K562 (cell line): Measurements from ENCODE around the gene ARAP1. TPM values are rescaled to one million over a fixed set of nuclear protein-coding genes. Genes with fewer than 3 reads are reported as not detected.

Experiments used
- BACH1 ChIP-seq: fragments of 200-800 bp; sonication (Bioruptor generic); IDR thresholded peaks from 2 replicates; pipeline ENCODE4 v1.6.1; 2016; ENCODE audit warnings: missing genetic modification characterization, missing compliant biosample characterization
- CEBPB ChIP-seq: fragments of 450-650 bp; IDR thresholded peaks from 2 replicates; pipeline ENCODE4 v1.6.1; 2016; ENCODE audit warnings: missing genetic modification characterization, missing compliant biosample characterization
- CXXC5 ChIP-seq: fragments of 250-450 bp; sonication (Bioruptor Pico); IDR thresholded peaks from 2 replicates; pipeline ENCODE4 v1.8.0; 2022; ENCODE audit warnings: inconsistent platforms, mild to moderate bottlenecking, moderate library complexity
- EHMT2 ChIP-seq: fragments of 450-650 bp; IDR thresholded peaks from 2 replicates; pipeline ENCODE4 v1.6.1; 2018; ENCODE audit warnings: antibody characterized with exemption
- EP400 ChIP-seq: fragments of 450-650 bp; IDR thresholded peaks from 2 replicates; pipeline ENCODE4 v1.6.1; 2017; ENCODE audit warnings: antibody characterized with exemption, mild to moderate bottlenecking, moderate library complexity
- FOXA1 ChIP-seq: fragments of 450-650 bp; IDR thresholded peaks from 2 replicates; pipeline ENCODE4 v1.6.1; 2016; ENCODE audit warnings: mild to moderate bottlenecking, borderline replicate concordance
- FOXM1 ChIP-seq, 2 experiments: fragments of 450-650 bp in 1 of 2; sonication (generic) in 1 of 2; formaldehyde crosslinking in 1 of 2; IDR thresholded peaks; 2 replicates each; pipeline versions ENCODE4 v1.6.1 to v1.9.0; 2017 to 2022; ENCODE audit warnings: low read depth in 2 of 2, mild to moderate bottlenecking in 2 of 2, missing genetic modification reagents in 1 of 2, moderate library complexity in 1 of 2
- LARP7 ChIP-seq: fragments of 450-650 bp; IDR thresholded peaks from 2 replicates; pipeline ENCODE4 v1.6.1; 2016
- NELFE ChIP-seq: IDR thresholded peaks from 2 replicates; pipeline ENCODE4 v1.6.1; 2011; ENCODE audit warnings: mild to moderate bottlenecking; ENCODE audit not compliant: insufficient read depth, insufficient read length
- NR2F6 ChIP-seq: fragments of 450-650 bp; formaldehyde crosslinking; IDR thresholded peaks from 2 replicates; pipeline ENCODE4 v1.4.0; 2020; ENCODE audit warnings: mild to moderate bottlenecking
- PTRF ChIP-seq: fragments of 450-650 bp; IDR thresholded peaks from 2 replicates; pipeline ENCODE4 v1.6.1; 2016; ENCODE audit warnings: mild to moderate bottlenecking, missing genetic modification characterization, missing compliant biosample characterization
- RBM25 ChIP-seq: fragments of 200-400 bp; formaldehyde crosslinking; IDR thresholded peaks from 2 replicates; pipeline ENCODE4 v1.6.1; 2018; ENCODE audit warnings: low read length, low read depth, moderate library complexity; ENCODE audit not compliant: severe bottlenecking
- SAP30 ChIP-seq: fragments of 200-600 bp; sonication (generic); IDR thresholded peaks from 2 replicates; pipeline ENCODE4 v1.6.1; 2012; ENCODE audit warnings: borderline replicate concordance, low read depth, mild to moderate bottlenecking, moderate library complexity, low read length, control low read depth, inconsistent platforms; ENCODE audit not compliant: insufficient read depth, poor library complexity, severe bottlenecking
- SMAD1 ChIP-seq: fragments of 150-350 bp; IDR thresholded peaks from 2 replicates; pipeline ENCODE4 v1.6.1; 2014; ENCODE audit warnings: low read length, low read depth; ENCODE audit not compliant: partially characterized antibody
- ZKSCAN8 ChIP-seq: fragments of 200-800 bp; sonication (Bioruptor generic); IDR thresholded peaks from 2 replicates; pipeline ENCODE4 v1.6.1; 2016; ENCODE audit warnings: missing genetic modification characterization, missing compliant biosample characterization
- ZNF24 ChIP-seq: fragments of 450-650 bp; IDR thresholded peaks from 2 replicates; pipeline ENCODE4 v1.6.1; 2016
- ZNF766 ChIP-seq: fragments of 200-800 bp; sonication (Bioruptor generic); conservative IDR thresholded peaks from 2 replicates; pipeline ENCODE4 v1.6.1; 2016; ENCODE audit warnings: missing genetic modification characterization, missing compliant biosample characterization
- polyA plus RNA-seq, 8 experiments: library from polyadenylated mRNA; depleted of rRNA in 4 of 8; stranded (reverse) in 5 of 8; unstranded in 3 of 8; fragments of >200 nt; fragmentation: Nextera tagmentation in 2 of 8; fragmentation: Illumina TruSeq in 1 of 8; extraction: Ambion mirVana in 2 of 8; extraction: Trizol in 1 of 8; gene quantifications; 2 replicates each; pipeline versions ENCODE4 v1.2.1 to v1.2.3, GENCODE V29; 2011 to 2014; ENCODE audit warnings: inconsistent platforms in 1 of 8, missing spikeins in 1 of 8
- total RNA-seq, 7 experiments: library from RNA; depleted of rRNA in 6 of 7; stranded (reverse); fragments of >200 nt in 6 of 7; fragmentation: Illumina TruSeq in 2 of 7; extraction: Trizol in 2 of 7; gene quantifications; 2 replicates each; pipeline versions ENCODE4 v1.2.1 to v1.2.3, GENCODE V29; 2011 to 2021; ENCODE audit warnings: low replicate concordance in 1 of 7
- TF ChIP-seq, protein P1 (sequence below): IDR thresholded peaks from 3 replicates; pipeline ENCODE4 v1.6.1; 2011; ENCODE audit warnings: borderline replicate concordance, mild to moderate bottlenecking; ENCODE audit not compliant: insufficient read length, insufficient read depth
- TF ChIP-seq, protein P2 (sequence below): fragments of 250-450 bp; sonication (Bioruptor Pico); IDR thresholded peaks from 2 replicates; pipeline ENCODE4 v1.4.0; 2020; ENCODE audit warnings: mild to moderate bottlenecking, moderate library complexity
- TF ChIP-seq, protein P3 (sequence below), 2 experiments: IDR thresholded peaks in 1 of 2; conservative IDR thresholded peaks in 1 of 2; 2 replicates each; pipeline ENCODE4 v1.6.1; 2016; ENCODE audit warnings: low read depth in 2 of 2, mild to moderate bottlenecking in 1 of 2, missing compliant biosample characterization in 1 of 2, missing genetic modification characterization in 1 of 2, moderate library complexity in 1 of 2

The ARAP1 gene
- total and polyA plus RNA-seq, 9 of the 15 experiments (the other 6 are each of a cell fraction or from before 2014, with no cell fraction given), result 0.23 to 67.0 (median 24.6) TPM

GRCh38 chr11:72776117-72776843 is 24.1 kb upstream of the ARAP1 start (continued):
- TF ChIP-seq, protein P1, sequence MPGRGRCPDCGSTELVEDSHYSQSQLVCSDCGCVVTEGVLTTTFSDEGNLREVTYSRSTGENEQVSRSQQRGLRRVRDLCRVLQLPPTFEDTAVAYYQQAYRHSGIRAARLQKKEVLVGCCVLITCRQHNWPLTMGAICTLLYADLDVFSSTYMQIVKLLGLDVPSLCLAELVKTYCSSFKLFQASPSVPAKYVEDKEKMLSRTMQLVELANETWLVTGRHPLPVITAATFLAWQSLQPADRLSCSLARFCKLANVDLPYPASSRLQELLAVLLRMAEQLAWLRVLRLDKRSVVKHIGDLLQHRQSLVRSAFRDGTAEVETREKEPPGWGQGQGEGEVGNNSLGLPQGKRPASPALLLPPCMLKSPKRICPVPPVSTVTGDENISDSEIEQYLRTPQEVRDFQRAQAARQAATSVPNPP, result no peak
- TF ChIP-seq EP400 (peak; percentile 68), NELFE (no peak), ZKSCAN8 (CRISPR knock-in tag) (peak; percentile 66; the same call in 1 of the 2 replicates), FOXA1 (no peak), SAP30 (no peak), NR2F6 (CRISPR knock-in tag) (peak; percentile 61; the same call in 1 of the 2 replicates), ZNF766 (CRISPR knock-in tag) (no peak; the same call in 1 of the 2 replicates), BACH1 (0 out of 2 replicates have a peak, but pooled peaks have one; percentile 49), CXXC5 (CRISPR knock-in tag) (peak; percentile 69), RBM25 (peak; percentile 52), EHMT2 (no peak), FOXM1 (IDR thresholded peaks at IDR 0.05; ENCODE audit: low read depth) (peak; percentile 41; the same call in 1 of the 2 replicates), FOXM1 (CRISPR knock-in tag; IDR thresholded peaks at IDR 0.05; ENCODE audit: low read depth) (no peak), SMAD1 (peak; percentile 22), CEBPB (tag) (peak; percentile 73), LARP7 (no peak), ZNF24 (peak; percentile 66; the same call in 1 of the 2 replicates), PTRF (tag) (peak; percentile 54; the same call in 1 of the 2 replicates)
- TF ChIP-seq, protein P2, sequence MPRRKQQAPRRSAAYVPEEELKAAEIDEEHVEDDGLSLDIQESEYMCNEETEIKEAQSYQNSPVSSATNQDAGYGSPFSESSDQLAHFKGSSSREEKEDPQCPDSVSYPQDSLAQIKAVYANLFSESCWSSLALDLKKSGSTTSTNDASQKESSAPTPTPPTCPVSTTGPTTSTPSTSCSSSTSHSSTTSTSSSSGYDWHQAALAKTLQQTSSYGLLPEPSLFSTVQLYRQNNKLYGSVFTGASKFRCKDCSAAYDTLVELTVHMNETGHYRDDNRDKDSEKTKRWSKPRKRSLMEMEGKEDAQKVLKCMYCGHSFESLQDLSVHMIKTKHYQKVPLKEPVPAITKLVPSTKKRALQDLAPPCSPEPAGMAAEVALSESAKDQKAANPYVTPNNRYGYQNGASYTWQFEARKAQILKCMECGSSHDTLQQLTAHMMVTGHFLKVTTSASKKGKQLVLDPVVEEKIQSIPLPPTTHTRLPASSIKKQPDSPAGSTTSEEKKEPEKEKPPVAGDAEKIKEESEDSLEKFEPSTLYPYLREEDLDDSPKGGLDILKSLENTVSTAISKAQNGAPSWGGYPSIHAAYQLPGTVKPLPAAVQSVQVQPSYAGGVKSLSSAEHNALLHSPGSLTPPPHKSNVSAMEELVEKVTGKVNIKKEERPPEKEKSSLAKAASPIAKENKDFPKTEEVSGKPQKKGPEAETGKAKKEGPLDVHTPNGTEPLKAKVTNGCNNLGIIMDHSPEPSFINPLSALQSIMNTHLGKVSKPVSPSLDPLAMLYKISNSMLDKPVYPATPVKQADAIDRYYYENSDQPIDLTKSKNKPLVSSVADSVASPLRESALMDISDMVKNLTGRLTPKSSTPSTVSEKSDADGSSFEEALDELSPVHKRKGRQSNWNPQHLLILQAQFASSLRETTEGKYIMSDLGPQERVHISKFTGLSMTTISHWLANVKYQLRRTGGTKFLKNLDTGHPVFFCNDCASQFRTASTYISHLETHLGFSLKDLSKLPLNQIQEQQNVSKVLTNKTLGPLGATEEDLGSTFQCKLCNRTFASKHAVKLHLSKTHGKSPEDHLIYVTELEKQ (CRISPR knock-in tag), result no peak
- TF ChIP-seq, protein P3, sequence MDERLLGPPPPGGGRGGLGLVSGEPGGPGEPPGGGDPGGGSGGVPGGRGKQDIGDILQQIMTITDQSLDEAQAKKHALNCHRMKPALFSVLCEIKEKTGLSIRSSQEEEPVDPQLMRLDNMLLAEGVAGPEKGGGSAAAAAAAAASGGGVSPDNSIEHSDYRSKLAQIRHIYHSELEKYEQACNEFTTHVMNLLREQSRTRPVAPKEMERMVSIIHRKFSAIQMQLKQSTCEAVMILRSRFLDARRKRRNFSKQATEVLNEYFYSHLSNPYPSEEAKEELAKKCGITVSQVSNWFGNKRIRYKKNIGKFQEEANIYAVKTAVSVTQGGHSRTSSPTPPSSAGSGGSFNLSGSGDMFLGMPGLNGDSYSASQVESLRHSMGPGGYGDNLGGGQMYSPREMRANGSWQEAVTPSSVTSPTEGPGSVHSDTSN (CRISPR knock-in tag; IDR thresholded peaks at IDR 0.05; ENCODE audit: low read depth), result no peak
- TF ChIP-seq, protein P3 (tag; conservative IDR thresholded peaks at IDR 0.05; ENCODE audit: low read depth), result no peak
